Fibroblast of lung (primary cell): ENCODE data around the gene MEX3A. TPM values are rescaled to one million over a fixed set of nuclear protein-coding genes. Genes with fewer than 3 reads are reported as not detected.

Source experiments
- DNase-seq, 2 donors: peaks; one replicate each; pipeline versions ENCODE4 v3.0.0 to v3.0.0-alpha.2; 2010; ENCODE audit warnings: low read depth in 2 of 2
- H2AFZ ChIP-seq: 2 replicates; pipeline ENCODE4 v1.5.1; 2012; ENCODE audit warnings: low read length, control low read depth, inconsistent platforms
- H3K27ac ChIP-seq: 2 replicates; pipeline ENCODE4 v1.5.1; 2011; ENCODE audit warnings: low read length, control low read depth; ENCODE audit not compliant: insufficient read depth
- H3K27me3 ChIP-seq: 2 replicates; pipeline ENCODE4 v1.5.1; 2011; ENCODE audit warnings: mild to moderate bottlenecking, low read length; ENCODE audit not compliant: control insufficient read depth, insufficient read depth
- H3K36me3 ChIP-seq: 2 replicates; pipeline ENCODE4 v1.5.1; 2011; ENCODE audit warnings: low read length; ENCODE audit not compliant: control insufficient read depth, insufficient read depth
- H3K4me1 ChIP-seq: 2 replicates; pipeline ENCODE4 v1.5.1; 2011; ENCODE audit warnings: low read length; ENCODE audit not compliant: control insufficient read depth, insufficient read depth; ENCODE audit errors: extremely low read depth
- H3K4me2 ChIP-seq: 2 replicates; pipeline ENCODE4 v1.5.1; 2011; ENCODE audit warnings: low read length, control low read depth; ENCODE audit not compliant: insufficient read depth; ENCODE audit errors: extremely low read depth
- H3K4me3 ChIP-seq, 4 experiments: fragments of 200-600 bp in 1 of 4; sonication (generic) in 1 of 4; replicated peaks in 1 of 4; 2 replicates each; pipeline ENCODE4 v1.5.1; 2011 to 2016; ENCODE audit warnings: low read length in 4 of 4, low read depth in 3 of 4, mild to moderate bottlenecking in 3 of 4, control low read depth in 2 of 4, inconsistent platforms in 1 of 4, mixed read lengths in 1 of 4; ENCODE audit not compliant: insufficient read depth in 1 of 4; ENCODE audit errors: control extremely low read depth in 1 of 4
- H3K79me2 ChIP-seq: 2 replicates; pipeline ENCODE4 v1.5.1; 2012; ENCODE audit warnings: mild to moderate bottlenecking, low read length, inconsistent platforms; ENCODE audit not compliant: control insufficient read depth, insufficient read depth
- H3K9ac ChIP-seq: 2 replicates; pipeline ENCODE4 v1.5.1; 2011; ENCODE audit warnings: mild to moderate bottlenecking, low read length, control low read depth; ENCODE audit not compliant: insufficient read depth
- H3K9me3 ChIP-seq: 2 replicates; pipeline ENCODE4 v1.5.1; 2012; ENCODE audit warnings: low read depth, low read length; ENCODE audit not compliant: control insufficient read depth, insufficient read depth
- H4K20me1 ChIP-seq: 2 replicates; pipeline ENCODE4 v1.5.1; 2011; ENCODE audit warnings: low read length; ENCODE audit not compliant: control insufficient read depth, insufficient read depth; ENCODE audit errors: extremely low read depth
- EZH2 ChIP-seq: IDR thresholded peaks from 2 replicates; pipeline ENCODE4 v1.5.1; 2012; ENCODE audit warnings: low read length, control low read depth, mild to moderate bottlenecking; ENCODE audit errors: missing control alignments
- polyA plus RNA-seq, 2 donors: library from polyadenylated mRNA; depleted of rRNA in 1 of 2; stranded (reverse) in 1 of 2; unstranded in 1 of 2; fragments of >200 nt; gene quantifications; 2 replicates each; pipeline ENCODE4 v1.2.1, GENCODE V29; 2011 to 2012; ENCODE audit warnings: missing spikeins in 1 of 2
- total RNA-seq: library from RNA; depleted of rRNA; stranded (reverse); fragments of >200 nt; gene quantifications from 2 replicates; pipeline ENCODE4 v1.2.1, GENCODE V29; 2014
- TF ChIP-seq, protein P1 (sequence below), 2 donors: IDR thresholded peaks in 1 of 2; conservative IDR thresholded peaks in 1 of 2; 1 replicate in 1 of 2; 2 replicates in 1 of 2; pipeline ENCODE4 v1.5.1; 2011 to 2012; ENCODE audit warnings: low read length in 2 of 2, control low read depth in 1 of 2, inconsistent platforms in 1 of 2, low read depth in 1 of 2, mild to moderate bottlenecking in 1 of 2

MEX3A gene
- total and polyA plus RNA-seq, 2 donors (not counting 1 experiment from before 2014, with no cell fraction given), result 0.96 to 1.7 TPM

- no peaks in the 10 kb centered on the region for H3K27me3 ChIP-seq
- H3K4me1 ChIP-seq, result peaks cover 17% of the 10 kb centered on the region
- H3K4me2 ChIP-seq, result peak within 1 kb of the TSS; percentile 100
- no peaks in the 10 kb centered on the region for H3K9me3 ChIP-seq
- peak within 1 kb of the TSS; percentile 99 for H3K27ac ChIP-seq
- DNase-seq, result peak; percentile 95 to 96
- peak within 1 kb of the TSS; percentile 100 for H3K9ac ChIP-seq
- H3K79me2 ChIP-seq, result peaks cover 48% of the 10 kb centered on the region
- H3K36me3 ChIP-seq, result no peaks in the 10 kb centered on the region
- H2AFZ ChIP-seq, result peak within 1 kb of the TSS; percentile 22
- H4K20me1 ChIP-seq, result peaks cover 3% of the 10 kb centered on the region
- TF ChIP-seq EZH2, result no peak
- TF ChIP-seq, protein P1, sequence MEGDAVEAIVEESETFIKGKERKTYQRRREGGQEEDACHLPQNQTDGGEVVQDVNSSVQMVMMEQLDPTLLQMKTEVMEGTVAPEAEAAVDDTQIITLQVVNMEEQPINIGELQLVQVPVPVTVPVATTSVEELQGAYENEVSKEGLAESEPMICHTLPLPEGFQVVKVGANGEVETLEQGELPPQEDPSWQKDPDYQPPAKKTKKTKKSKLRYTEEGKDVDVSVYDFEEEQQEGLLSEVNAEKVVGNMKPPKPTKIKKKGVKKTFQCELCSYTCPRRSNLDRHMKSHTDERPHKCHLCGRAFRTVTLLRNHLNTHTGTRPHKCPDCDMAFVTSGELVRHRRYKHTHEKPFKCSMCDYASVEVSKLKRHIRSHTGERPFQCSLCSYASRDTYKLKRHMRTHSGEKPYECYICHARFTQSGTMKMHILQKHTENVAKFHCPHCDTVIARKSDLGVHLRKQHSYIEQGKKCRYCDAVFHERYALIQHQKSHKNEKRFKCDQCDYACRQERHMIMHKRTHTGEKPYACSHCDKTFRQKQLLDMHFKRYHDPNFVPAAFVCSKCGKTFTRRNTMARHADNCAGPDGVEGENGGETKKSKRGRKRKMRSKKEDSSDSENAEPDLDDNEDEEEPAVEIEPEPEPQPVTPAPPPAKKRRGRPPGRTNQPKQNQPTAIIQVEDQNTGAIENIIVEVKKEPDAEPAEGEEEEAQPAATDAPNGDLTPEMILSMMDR (conservative IDR thresholded peaks at IDR 0.05 in 1 of 2, IDR thresholded peaks at IDR 0.05 in 1 of 2; ENCODE audit: low read depth in 1 of 2, low read length in 2 of 2), result no peak
- H3K4me3 ChIP-seq, result peak within 1 kb of the TSS; percentile 91 to 100 (median 96)
These were observed 32.0 kb upstream of the MEX3A start, which contains the start of gene LMNA for GRCh38 chr1:156114101-156114918. LMNA (plus strand) TSS chr1:156114711; CDS start chr1:156114919, 208 bp downstream.

DNA sequence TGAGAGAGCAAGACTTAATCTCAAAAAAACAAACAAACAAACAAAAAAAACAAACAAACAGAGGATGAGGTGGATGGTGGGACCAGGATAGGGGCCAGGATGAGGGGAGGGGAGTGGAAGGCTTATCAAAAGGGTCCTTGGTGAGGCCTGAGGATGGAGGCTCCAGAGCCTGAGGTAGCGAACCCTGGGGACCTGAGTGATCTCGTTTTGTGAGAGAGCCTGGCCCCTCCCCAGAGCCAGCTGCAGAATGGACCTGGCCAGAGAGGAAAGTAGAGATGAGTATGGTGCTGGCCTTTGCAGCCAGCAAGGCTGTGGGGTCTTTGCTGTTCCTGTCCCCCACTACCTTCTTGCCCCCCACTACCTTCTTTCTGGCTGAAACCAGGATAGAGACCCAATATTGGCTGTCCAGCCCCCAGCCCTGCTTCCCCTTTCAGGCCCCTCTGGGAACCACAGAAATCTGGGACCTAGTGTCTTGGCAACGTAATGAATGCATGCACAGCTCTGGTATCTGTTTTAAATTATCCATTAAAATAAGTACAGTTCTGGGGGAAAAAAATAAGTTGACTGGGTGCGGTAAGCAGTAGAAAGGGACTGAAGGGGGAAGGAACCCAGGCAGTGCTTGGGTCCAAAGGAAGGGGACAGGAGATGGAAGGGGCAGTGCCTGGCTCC is 31.2 kb upstream of the MEX3A start:
- H3K4me3 ChIP-seq, result peak overlapping the region in 3 of 4 experiments; percentile 56 to 100 (median 91)
- H3K79me2 ChIP-seq, result peaks cover 40% of the 10 kb centered on the region

More for the DNA sequence above, 31.2 kb upstream of the MEX3A start:
- Histone ChIP-seq H3K9me3 (no peaks in the 10 kb centered on the region), H3K9ac (peak overlapping the region; percentile 85), H3K4me2 (peak overlapping the region; percentile 55), H4K20me1 (peaks cover 3% of the 10 kb centered on the region), H2AFZ (no peak overlapping the region), H3K27me3 (no peaks in the 10 kb centered on the region), H3K4me1 (peaks cover 17% of the 10 kb centered on the region), H3K36me3 (no peaks in the 10 kb centered on the region), H3K27ac (peak overlapping the region; percentile 99)
- TF ChIP-seq, protein P1 (conservative IDR thresholded peaks at IDR 0.05 in 1 of 2, IDR thresholded peaks at IDR 0.05 in 1 of 2; ENCODE audit: low read depth in 1 of 2, low read length in 2 of 2), result no peak
- TF ChIP-seq EZH2, result no peak
- DNase-seq, result no peak
